NCI-H345 treated with DMSO at 0.1 percent for 48 hours (cell line): ENCODE data around the gene MGA.

ENCODE experiments used
- DNase-seq: peaks from one replicate; lab custom pipeline; 2025; ENCODE audit not compliant: unreplicated experiment; lab: John Stamatoyannopoulos, UW

MGA gene

DNA sequence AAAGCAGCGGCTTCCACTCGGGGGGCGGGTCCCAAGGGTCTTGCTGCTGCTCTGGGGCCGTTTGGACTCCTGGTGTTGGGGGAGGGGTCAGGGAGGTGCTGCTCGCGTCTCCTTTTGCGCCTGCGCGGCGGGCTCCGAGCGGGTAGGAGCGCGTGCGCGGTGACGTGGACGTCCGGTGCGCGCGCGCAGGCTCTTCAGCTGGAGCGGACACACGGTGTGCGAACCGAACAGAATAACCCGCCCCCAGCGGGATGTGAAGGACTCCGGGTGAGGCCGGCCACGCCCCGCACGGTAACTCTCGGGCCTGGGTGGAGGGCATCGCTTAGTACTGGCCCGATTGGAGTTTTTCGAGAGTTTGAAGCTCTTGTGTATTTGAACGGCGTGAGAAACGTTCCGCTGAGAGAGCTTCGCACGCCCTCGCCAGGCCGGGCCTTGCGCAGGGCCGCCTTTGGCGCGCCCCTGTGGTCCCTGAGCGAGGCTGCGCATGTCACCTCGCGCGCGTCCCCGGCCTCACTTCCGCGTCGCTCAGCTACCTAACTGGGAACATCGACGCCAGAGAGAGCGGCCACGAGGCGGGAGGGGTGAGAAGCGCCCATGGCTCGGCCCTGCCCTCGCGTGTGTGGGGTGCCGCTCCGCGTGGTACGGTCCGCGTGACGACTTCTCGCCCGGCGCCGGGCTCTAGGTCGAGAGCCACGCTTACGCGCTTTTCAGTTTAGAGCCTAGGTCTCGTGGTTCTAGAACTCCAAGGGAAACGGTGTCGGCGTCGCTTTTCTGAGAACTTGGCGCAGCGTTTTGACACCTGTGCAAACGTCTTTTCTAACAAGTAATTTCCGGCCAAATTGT is at the start of gene MGA:
TSS of gene MGA (plus strand) at position 171 of the 843 bp plus-strand sequence.
- peak; percentile 67 for DNase-seq

DNA sequence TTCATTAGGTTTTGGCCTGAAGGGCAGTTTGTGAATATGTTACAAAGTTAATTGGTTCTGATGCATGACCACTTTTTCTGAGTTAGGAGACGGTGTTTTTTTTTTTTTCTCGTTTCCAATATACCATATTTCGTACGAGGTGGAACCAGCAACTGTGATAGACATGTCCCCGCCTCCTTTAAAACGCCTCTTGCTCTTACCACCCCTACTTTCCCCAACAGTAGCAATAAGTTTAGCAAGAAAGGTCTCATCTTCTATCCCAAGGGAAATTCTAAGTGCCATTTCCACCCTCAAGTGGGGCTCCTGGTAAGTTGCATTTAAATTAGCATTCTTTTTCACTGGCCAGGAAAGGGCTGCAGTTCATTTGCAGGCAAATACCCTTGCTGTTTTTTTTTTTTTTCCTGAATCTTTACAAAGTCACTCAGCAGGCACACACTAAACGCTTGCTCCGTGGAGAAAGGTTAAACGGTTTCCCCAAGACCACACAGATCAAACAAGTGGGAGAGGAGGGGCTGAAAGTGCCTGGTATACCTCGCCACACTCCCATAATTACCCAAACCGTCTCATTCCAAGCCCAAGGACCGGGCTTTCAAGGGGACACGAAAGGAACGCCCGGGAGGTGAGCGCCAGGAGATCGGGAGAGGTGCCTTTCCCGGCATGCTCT is 39.5 kb upstream of the MGA start:
- no peak for DNase-seq

DNA sequence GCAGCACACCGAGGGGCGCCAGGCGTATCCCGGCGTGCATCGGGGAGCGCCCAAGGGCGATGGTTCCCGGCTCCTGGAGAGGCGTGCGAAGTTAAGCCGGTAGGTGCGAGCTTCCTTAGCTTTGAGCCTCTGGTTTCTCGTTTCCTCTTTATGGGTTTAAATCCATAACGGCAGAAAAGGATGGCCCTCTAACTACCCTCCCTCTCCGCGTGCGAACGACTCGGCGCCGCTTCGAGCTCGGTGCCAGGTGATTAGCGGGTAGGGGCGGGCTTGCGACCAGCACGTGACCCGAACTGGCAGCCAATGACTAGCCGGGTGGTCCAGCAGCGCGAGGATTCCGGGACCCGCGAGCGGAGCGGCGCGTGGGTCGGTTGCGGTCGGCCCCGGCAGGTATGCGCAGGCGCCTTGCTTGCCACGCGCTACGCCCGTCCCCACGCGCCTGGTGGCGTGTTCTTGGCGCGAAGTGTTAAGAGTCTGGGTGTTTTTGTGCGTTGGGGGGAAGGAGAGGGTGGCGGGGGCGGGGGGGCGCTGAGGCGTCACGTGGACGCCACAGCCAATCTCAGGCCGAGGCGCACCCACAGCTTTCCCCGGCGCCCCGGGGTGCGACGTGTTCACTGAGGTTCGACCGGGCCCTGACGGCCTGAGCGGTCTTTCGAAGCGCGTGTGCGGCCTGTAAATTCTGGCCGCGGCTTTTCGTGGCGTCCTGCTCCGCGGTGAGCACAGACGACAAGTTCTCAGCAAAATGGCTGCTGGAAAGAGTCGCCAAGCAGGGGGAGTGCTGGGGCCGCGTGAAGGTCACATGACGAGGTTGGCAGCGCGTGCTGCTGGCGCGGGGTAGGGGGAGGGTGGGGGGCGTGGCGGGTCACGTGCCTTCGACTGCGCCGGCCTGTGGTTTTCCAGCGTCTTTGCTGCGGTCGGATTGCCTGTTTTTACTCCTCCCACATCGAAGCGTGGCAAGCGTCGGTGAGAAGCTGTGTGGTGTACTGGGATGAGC is 38.7 kb upstream of the MGA start:
- peak; percentile 64 for DNase-seq

DNA sequence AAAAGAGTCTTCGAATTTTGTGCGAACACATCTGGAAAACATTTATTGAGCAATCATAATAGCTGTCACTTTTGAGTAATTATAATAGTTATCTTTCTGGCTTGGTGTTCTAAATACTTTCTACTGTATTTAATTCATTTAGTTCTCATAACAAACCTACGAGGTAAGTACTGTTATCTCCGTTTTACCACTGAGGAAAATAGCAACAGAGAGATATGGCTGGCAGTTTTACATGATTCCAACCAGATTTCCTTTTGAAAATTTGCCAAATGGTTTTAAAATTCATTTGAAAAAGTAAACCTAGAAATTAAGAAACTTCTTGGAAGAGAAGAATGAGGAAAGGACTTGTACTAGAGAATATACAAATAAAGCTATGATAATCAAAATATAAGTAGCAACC is 37.3 kb upstream of the MGA start:
- no peak for DNase-seq

DNA sequence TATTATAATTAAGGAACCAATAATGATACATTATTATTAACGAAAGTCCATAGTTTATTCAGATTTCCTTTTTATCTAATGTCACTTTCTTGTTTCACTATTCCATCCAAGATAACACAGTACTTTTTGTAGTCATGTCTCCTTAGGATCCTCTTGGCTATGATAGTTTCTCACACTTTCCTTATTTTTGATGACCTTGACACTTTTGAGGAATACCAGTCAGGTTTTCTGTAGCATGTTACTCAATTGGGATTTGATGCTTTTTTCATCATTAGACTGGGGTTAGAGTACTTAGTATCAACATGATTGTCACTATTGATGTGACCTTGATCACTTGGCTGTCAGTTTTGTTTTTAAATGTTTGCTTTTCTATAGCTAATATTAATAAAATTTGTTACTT is 33.0 kb upstream of the MGA start:
- DNase-seq: no peak

DNA sequence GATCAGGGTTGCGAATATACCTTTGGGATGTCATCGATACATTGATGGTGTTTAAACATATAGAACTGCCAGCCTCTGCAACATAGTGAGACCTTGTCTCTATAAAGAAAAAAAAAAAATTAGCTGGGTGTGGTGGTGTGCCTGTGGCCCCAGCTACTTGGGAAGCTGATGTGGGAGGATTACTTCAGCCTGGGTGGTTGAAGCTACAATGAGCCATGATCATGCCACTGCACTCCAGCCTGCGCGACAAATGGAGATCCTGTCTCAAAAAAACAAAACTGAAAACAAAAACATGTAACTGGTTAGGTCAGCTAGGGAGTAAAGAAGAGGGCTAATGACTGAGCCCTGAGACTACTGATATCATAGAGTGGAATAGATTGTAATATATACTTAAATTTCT is 30.7 kb upstream of the MGA start:
- no peak for DNase-seq

DNA sequence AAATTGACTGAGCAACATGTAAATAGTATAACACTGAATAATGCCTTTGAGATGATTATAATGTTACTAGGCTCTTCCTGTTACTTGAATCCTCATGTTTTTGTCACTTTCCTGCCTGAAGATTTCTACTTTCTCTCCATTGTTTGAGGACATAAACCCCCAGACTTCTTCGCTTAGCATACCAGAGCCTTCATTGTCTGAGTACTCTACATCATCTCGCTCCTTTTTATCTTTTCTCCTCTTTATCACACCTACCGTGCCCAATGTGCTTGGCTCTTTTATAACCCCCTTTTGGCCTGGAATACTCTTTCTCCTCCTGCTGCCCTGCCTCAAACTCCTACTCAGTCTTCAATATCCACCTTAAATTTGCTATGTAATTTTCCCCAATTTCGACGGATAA is 30.3 kb upstream of the MGA start:
- no peak for DNase-seq

DNA sequence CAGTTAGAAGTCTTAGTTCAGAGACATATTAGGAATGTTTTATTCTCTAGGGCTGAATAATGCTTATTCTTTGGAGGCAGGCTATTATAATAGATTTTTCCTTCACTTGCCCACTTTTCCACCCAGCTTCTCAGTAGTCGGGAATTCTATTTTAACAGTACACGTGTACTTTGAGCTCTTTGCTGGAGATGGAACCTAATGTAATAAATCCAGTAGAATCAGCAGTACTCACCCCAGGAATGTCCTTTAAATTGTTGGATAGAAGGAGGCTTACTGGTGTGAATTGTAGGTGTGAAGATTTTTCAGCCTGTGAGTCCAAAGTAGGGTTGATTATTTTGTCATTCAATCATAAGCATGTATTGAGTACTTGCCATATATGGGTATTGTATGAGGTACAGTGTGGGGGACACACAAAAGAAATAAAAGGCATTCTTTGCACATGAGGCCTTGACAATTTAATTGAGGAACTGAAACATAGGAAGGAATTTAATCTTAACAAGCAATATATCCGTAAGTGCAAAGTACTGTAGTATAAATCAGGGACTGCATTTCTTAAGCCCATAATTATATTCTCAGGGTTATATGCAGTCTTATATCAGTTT is 29.5 kb upstream of the MGA start:
- no peak for DNase-seq

DNA sequence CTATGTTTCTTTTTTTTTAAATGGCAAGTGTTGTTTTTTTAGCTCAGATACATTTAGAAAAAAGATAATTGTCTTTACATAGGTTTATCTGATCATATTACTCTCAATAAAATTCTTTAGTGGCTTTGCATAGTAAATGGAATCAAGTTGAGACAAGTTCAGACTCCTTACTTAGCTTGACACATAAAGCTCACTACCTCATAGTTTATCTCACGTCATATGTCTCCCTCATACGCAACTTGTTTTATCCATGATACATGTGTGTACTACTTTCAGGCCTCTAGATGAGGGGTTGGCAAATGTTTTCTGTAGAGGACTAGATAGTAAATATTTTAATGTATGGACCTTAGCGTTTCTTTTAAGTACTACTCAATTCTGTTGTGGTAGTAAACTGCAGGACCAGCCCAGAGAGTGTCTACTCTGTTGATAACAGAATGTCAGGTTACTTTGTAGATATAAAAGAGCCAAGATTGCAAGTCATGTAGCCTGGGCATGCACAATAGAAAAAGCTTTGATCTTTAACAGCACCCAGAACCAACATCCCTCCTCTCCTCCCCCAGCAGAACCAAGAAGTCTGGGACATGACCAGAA is 28.2 kb upstream of the MGA start:
- no peak for DNase-seq

DNA sequence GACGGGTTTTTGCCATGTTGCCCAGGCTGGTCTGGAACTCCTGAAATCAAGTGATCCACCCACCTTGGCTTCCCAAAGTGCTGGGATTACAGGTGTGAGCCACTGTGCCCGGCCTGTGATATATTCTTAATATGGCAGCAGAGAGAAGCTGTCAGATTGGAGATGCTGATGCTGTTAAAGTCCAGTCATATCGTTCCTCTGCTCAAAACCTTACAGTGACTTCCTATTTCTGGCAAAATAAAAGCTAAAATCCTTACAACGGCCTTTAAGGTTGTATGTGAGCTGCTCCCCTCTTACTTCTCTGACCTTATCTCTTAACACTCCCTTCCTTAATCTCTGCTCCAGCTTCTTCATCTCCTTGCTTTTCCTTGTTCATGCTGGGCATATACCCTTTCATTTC is 26.6 kb upstream of the MGA start:
- DNase-seq: no peak

DNA sequence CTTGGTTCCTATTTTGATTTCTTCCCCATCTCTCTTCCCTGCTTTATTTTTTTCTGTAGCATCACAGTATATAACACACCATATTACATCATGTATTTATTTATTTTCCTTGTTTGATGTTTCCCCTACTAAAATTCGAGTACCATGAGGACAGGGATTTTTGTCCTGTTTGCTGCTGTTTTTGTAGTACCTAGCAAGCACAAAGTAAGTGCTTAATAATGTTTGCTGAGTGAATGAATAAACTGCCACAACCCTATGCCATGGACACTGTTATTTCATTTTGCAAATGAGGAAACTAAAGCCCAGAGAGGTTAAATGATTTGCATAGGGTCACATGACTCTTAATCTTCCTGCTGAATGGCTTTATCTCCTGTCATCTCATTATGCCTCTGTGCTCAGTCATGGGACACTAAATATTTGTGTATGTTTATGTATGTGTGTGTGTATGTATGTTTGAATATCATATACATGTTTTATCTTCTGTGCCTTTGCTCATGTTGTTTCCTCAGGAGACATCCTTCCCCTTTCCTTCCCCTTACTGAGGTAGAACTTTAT is 26.1 kb upstream of the MGA start:
- no peak for DNase-seq

DNA sequence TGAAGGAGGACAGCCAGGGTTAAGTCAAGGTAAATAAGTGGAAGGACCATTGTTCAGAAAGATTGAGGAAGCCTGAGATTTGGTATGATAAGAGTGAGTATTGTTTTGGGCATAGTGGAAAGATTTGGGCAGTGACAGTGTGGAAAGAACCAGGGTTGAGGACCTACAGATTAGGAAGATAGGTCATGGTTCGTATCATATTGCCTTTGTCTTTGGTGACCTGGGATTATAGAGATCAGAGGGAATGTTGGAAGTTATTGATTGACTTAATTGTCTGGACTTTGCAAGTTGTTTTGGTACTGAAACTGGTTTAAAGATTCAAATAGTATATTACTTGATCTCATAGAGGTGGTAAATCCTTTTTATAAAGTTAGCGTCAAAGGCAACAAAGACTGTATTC is 23.1 kb upstream of the MGA start:
- DNase-seq: no peak

DNA sequence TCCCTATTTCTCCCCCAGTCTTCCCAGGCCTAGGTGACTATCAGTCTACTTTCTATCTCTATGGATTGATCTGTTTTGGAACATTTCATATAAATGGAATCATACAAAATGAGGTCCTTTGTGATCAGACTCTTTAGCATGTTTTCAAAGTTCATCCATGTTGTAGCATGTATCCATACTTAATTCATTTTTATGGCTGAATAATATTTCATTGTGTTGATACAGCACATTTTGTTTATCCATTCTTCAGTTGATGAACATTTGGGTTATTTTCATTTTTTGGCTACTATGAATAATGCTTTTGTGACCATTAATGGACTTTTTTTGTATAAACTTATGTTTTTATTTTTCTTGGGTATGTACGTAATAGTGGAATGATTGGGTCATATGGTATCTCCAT is 19.2 kb upstream of the MGA start:
- no peak for DNase-seq

DNA sequence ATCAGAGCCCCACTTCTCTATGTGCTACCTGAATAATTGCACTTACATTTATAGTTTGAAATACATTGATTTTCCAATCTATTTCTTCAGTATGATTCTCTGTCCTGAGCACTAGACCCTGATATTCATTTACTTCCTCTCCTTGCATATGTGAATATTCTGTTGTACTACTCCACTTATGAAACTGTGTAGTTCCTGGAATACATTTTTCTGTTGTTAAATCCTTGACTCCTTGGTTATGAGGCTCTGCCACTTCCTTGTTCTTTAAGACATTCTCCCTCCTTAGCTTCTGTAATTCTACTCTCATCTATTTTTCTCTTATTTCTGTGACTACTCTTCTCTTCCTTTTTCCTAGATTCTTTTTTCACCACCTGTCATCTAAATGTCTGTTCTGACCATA is 12.9 kb upstream of the MGA start:
- no peak for DNase-seq

DNA sequence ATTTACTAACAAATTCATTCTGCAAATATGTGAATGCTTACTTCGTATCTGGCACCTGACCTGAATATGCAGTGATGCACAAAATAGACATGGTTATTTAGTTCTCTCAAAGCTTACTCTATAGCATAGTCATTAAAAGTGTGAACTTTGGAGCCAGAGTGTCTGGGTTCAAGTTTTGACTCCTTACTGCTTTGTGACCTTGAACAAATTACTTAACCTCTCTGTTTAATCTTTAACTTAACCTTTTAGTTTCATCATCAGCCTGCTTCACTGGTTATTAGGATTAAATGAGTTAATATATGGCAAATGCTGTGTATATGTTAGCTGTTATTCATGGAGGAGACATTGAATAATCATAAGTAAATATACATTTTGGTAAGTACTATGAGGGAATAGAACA is 12.1 kb upstream of the MGA start:
- no peak for DNase-seq

DNA sequence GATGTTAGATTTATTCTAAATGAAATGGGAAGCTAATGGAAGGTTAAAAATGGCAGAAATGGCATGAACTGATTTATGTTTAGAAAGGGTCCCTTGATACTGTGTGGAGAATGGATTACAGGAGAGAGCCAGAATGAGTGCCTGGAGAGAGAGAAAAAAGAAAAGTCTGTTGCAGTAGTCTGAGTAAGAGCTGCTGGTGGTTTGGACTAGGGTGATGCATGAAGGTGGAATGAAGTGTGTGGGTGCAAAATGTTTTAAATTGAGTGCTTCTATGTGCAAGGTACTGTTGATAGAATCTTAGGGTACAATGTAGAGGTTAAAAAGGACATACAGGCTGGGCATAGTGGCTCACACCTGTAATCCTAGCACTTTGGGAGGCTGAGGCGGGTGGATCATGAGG is 11.4 kb upstream of the MGA start:
- no peak for DNase-seq

DNA sequence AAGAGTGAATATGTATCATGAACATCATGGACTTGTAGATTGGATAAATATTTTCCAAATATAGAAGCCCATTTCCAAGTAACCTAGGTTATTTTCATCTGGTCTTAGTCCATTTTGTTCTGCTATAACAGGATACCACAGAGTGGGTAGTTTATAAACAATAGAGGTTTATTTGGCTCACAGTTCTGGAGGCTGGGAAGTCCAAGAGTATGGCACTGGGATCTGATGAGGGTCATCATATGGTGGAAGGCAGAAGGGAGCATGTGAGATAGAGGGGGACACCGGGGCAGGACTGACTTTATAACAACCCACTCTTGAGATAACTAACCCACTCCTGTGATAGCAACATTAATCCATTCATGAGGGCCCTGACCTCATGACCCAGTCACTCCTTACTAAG is 9.4 kb upstream of the MGA start:
- DNase-seq: no peak

DNA sequence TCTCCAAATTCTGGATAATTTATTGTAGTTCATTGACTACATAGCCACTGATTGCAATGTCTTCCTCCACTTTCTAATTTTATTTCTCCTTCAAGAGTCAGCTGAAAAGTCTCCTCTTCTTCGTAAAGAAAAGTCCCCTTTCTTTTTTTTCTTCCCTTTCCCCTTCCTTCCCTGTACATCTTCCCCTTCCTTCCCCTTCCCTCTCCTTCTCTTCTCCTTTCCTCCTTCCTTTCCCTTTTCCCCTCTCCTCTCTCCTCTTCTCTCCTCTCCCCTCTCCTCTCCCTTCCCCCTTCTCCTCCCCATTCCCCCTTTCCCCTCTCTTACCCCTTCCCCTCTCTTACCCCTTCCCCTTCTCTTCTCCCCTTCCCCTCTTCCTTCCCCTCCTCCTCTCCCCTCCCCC is 8.8 kb upstream of the MGA start:
- no peak for DNase-seq

DNA sequence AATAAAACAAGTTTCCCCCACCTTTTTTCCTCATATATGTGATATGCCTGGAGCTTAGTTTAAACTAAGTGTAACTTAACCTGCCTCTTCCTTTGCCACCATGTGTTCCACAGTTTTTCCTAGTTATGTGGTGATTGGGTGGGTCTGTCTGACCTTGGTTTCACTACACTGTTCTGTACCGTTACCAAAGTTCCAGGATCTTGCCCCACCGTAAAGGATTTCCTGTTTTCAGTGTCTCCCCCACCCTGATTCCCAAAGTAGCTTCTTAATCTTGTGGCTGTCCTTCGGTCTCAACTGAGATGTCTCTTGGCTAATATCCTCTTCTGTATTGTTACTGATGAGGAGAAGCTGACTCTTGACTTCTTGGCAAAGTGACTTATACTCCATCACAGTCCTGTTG is 6.4 kb upstream of the MGA start:
- DNase-seq: no peak

DNA sequence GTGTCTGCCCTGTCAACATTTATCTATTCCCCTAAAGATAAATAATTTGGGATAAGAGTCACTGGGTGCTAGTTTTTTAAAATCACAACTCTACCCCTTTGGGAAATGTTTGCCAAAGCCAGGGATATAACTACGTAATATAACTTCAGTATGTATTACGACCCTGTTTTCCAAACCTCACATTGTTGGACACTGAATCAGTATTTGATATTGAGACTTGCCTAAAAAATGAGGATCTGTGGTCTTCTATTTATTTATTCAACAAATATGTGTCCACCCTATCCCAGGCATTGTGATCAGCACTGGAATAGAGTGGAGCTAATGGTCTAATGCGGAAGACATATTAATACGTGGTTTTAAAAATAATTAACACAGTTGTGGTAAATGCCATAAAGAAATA is 4.5 kb upstream of the MGA start:
- DNase-seq: no peak

DNA sequence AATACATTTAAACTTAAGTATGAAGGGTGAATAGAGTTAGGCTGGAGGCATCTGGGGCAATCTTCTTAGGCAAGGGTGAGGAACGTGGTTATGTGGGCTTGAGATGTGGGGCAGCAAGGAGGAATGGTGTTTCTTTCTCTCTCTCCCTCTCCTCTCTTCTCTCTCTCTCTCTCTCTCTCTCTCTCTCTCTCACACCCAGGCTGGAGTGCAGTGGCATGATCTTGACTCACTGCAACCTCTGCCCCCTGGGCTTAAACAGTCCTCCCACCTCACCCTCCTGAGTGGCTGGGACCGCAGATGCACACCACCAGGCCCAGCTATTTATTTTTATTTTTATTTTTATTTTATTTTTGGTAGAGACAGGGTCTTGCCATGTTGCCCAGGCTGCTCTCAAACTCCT is 4.0 kb upstream of the MGA start:
- DNase-seq: no peak
